Measurements from ENCODE around the gene PARD3. TPM values are rescaled to one million over a fixed set of nuclear protein-coding genes. Genes with fewer than 3 reads are reported as not detected.

The PARD3 gene
- total and polyA plus RNA-seq, 10 of the 15 experiments (the other 5 are each of a cell fraction or from before 2014, with no cell fraction given) = 2.6 to 43.1 (median 13.9) TPM

DNA sequence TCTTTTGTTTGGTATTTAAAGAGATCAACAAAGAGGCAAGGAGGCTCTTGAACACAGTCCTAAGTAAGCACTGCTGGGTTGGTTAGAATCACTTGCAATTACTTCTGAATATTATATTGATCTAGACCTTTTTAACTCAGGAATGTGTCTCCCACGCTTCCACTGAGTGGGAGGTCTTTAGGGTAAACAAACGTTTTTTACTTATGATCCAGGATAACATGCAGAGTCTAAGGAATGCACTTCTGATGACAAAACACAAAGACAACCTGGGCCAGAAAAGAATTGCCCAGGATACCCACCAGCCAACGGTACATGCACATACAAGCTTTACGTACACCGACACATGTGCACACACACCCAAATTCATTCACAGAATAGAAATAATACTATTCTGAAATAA is 626.9 kb downstream of the PARD3 start:
- Histone ChIP-seq H3K4me3 (no peak overlapping the region), H3K79me2 (ENCODE audit: control insufficient read depth, insufficient read depth, low read length) (no peaks in the 10 kb centered on the region), H3K27ac (ENCODE audit: control insufficient read depth, insufficient read depth) (no peak overlapping the region), H3K4me2 (ENCODE audit: control insufficient read depth, insufficient read depth) (no peak overlapping the region), H3K4me1 (ENCODE audit: control insufficient read depth, insufficient read depth, low read length) (no peaks in the 10 kb centered on the region), H3K9ac (ENCODE audit: control insufficient read depth, insufficient read depth, low read length) (no peak overlapping the region), H3K9me3 (replicated peaks; ENCODE audit: control insufficient read depth, insufficient read depth, low read length) (no peaks in the 10 kb centered on the region), H4K20me1 (ENCODE audit: control insufficient read depth, insufficient read depth) (no peaks in the 10 kb centered on the region), H3K27me3 (replicated peaks in 1 of 2; ENCODE audit: control insufficient read depth in 2 of 2, insufficient read depth in 2 of 2, low read length in 1 of 2) (no peaks in the 10 kb centered on the region), H3K36me3 (ENCODE audit: control insufficient read depth in 2 of 2, insufficient read depth in 2 of 2, low read length in 1 of 2) (no peaks in the 10 kb centered on the region), H2AFZ (ENCODE audit: control insufficient read depth, low read depth, low read length) (no peak overlapping the region)
- ATAC-seq (no peak), FAIRE-seq (no peak), DNase-seq (ENCODE audit: low read depth, low spot score) (no peak)
- ChIA-PET RAD21 (ENCODE audit: unreplicated experiment) (no interaction called here), CTCF (interaction anchor here (1.1 kb wide), 1 partner anchor 18 kb away, joined by 3 read pairs; no protein-coding TSS in a partner anchor), SMC1A (ENCODE audit: uncharacterized antibody, unreplicated experiment) (interaction anchor here (0.8 to 1.3 kb wide), 3 partner anchors 13 to 209 kb away, joined by 3 read pairs; no protein-coding TSS in a partner anchor), POLR2A (no interaction called here)
- intact Hi-C loops (cut with micrococcal nuclease; ENCODE audit: unreplicated experiment) = no loop called here
- in situ Hi-C loops (cut with MboI) = no loop called here
- TF ChIP-seq EED (IDR thresholded peaks at IDR 0.05; ENCODE audit: low read depth) = no peak
- no peak for TF ChIP-seq EGR1 (IDR thresholded peaks at IDR 0.05; ENCODE audit: borderline replicate concordance in 1 of 2, low read depth in 2 of 2, low read length in 2 of 2)
- TF ChIP-seq, protein P1, sequence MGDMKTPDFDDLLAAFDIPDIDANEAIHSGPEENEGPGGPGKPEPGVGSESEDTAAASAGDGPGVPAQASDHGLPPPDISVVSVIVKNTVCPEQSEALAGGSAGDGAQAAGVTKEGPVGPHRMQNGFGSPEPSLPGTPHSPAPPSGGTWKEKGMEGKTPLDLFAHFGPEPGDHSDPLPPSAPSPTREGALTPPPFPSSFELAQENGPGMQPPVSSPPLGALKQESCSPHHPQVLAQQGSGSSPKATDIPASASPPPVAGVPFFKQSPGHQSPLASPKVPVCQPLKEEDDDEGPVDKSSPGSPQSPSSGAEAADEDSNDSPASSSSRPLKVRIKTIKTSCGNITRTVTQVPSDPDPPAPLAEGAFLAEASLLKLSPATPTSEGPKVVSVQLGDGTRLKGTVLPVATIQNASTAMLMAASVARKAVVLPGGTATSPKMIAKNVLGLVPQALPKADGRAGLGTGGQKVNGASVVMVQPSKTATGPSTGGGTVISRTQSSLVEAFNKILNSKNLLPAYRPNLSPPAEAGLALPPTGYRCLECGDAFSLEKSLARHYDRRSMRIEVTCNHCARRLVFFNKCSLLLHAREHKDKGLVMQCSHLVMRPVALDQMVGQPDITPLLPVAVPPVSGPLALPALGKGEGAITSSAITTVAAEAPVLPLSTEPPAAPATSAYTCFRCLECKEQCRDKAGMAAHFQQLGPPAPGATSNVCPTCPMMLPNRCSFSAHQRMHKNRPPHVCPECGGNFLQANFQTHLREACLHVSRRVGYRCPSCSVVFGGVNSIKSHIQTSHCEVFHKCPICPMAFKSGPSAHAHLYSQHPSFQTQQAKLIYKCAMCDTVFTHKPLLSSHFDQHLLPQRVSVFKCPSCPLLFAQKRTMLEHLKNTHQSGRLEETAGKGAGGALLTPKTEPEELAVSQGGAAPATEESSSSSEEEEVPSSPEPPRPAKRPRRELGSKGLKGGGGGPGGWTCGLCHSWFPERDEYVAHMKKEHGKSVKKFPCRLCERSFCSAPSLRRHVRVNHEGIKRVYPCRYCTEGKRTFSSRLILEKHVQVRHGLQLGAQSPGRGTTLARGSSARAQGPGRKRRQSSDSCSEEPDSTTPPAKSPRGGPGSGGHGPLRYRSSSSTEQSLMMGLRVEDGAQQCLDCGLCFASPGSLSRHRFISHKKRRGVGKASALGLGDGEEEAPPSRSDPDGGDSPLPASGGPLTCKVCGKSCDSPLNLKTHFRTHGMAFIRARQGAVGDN (IDR thresholded peaks at IDR 0.05) = no peak
- no peak for TF ChIP-seq CHD4 (IDR thresholded peaks at IDR 0.05)
- TF ChIP-seq EZH2 (IDR thresholded peaks at IDR 0.05; ENCODE audit: borderline replicate concordance, control insufficient read depth, low read depth, low read length) = no peak
- no peak for TF ChIP-seq PKNOX1 (IDR thresholded peaks at IDR 0.05)
- no peak for TF ChIP-seq ZBTB33 (IDR thresholded peaks at IDR 0.05)
- no peak for TF ChIP-seq NR2C2 (IDR thresholded peaks at IDR 0.05; ENCODE audit: borderline replicate concordance, control insufficient read depth, insufficient read length, low read depth)
- no peak for TF ChIP-seq FOXM1 (IDR thresholded peaks at IDR 0.05; ENCODE audit: low read depth, low read length)
- no peak for TF ChIP-seq REST (IDR thresholded peaks at IDR 0.05; ENCODE audit: low read depth, low read length)
- BruUV-seq (replicated peaks) = no TSS peak
- WGBS (ENCODE audit: insufficient coverage, insufficient replicate concordance, low lambda C conversion rate, missing lambda C conversion rate) = 43% methylated on average over 5 of the region's 5 CpGs

Data from GM12878 (cell line).